Stimulated activated CD4-positive, alpha-beta T cell treated with anti-CD3 and anti-CD28 coated beads, Interleukin-15, amount 100 ng/mL, for 48 hours (primary cell): ENCODE results near the gene POLR3E.

Source experiments
- DNase-seq, 2 donors: peaks; one replicate each; pipeline ENCODE4 v3.0.0-alpha.2; 2020; ENCODE audit warnings: low read depth in 2 of 2

The POLR3E gene

DNA sequence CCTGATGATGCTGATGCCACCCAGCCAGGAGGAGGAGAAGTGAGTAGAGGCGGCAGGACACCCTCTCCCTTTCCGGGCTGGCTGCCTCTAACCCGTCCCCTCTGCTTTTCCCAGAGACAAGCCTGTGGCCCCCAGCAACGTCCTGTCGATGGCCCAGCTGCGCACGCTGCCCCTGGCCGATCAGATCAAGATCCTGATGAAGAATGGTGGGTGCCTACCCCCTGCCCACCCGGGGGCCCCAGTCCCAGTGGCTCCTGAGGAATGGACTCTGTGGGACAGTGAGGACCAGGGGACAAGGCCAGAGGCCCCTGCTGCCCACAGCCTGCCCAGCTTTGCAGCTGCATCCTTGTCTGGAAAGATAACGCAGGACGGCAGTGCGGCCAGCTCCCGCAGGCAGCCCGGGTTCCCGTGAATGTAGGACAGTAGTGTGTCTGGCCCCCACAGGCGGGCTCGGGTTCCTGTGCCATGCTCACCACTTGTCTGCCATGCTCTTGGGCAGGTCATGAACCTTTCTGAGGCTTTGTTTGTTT, 19.9 kb downstream of the POLR3E start:
- no peak for DNase-seq

DNA sequence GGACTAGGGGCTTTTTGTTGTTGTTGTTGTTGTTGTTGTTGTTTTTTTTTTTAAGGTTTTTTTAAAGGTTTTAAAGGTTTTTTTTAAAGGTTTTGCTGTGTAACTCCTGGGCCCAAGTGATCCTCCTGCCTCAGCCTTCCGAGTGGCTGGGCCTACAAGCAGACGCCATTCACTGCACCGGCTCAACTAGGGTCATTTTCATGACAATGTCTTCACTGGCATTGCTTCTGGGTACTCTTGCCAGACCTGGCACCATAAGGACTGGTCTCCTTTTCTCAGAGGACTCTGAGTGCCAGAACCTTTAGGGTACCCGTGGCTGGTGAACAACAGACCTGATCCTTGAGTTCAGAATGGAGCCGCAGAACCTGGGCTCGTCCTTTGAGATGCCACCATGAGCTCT, 20.4 kb downstream of the POLR3E start:
- no peak for DNase-seq

GRCh38 chr16:22318690-22319358, 21.6 kb downstream of the POLR3E start:
- DNase-seq: peak in 1 of 2 donors; percentile 54

DNA sequence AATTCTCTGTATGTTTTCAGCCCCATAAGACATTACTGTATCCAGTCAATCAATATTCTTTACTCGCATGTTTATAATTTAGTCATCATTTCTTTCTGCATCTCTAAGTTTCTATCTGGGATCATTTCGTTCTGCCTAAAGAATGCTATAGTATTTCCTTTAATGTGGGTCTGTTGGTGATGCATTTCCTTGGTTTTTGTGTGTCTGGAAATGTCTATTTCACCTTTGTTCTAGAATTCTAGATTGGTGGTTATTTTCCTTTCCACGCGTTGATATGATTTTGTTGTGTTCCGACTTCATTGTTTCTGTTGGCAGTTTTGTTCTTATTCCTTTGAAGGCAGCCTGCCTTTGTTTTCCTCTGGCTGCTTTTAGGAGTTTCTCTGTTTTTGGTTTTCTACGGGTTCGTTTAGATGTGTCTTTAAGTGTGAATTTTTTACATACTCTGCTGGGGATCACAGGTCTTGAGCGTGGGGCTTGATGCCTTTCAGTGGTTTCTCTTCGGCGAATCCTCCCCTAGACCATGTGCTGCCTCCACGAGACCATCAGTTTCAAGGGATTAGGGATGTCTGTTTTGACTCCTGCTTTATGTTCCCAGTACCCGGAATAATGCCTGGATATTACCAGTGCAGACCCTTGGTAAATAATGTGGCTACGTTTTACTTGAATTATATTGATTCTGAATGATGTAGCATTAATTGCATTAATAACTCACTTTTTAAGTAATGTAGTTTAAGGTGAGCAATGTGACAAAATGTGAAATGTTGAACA, 23.5 kb downstream of the POLR3E start:
- DNase-seq: no peak

DNA sequence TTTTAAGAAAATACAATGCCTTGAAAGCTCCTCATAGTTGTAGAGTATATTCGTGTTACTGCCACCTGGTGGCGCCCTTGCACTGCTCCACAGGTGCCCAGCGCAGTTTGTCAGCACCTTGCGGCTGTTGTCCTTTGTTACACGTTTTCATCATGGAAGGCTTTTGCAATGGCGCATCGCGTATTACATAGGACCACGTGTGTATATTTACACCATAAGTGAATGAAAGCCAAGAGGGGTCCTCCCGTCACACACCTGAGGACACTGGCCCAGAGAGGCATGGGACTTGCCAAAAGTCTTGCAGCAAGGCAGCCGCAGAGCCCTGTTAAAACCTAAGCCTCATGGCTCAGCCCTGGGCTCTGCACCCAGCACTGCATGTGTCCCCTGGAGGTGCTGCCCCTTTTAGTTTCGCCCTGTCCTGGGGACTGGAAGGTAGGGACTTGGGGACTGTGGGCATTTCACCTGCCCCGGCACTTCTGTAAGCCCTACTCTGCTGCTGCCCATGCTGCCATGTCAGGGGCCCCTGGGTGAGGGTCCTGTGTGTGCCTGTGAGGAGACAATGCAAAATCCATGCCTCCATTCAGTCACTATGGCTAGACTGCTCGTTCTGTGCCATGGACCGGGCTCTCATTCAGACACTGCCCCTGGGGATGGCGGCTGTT, 24.3 kb downstream of the POLR3E start:
- peak; percentile 50 to 52 for DNase-seq

DNA sequence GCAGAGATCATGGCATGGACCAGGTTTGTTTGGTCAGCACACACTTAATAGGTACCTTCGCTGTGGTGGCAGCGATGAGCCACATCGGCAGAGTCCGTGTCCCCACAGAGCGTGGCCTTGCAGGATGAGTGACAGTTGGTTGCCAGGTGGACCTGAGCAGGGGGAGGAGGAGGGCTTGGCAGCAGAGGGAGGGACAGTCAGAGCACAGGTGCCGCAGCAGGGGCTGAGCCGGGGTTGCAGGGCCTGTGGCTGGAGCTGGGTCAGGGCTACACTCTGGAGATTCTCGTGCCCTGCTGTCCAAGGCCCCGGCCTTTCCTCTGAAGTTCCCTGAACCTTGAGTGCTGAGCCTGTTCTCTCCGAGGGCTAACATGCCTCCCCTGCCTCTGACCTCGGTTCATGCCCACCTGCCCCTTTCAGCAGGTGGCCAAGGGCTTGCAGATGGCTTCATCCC, 24.8 kb downstream of the POLR3E start:
- no peak for DNase-seq

DNA sequence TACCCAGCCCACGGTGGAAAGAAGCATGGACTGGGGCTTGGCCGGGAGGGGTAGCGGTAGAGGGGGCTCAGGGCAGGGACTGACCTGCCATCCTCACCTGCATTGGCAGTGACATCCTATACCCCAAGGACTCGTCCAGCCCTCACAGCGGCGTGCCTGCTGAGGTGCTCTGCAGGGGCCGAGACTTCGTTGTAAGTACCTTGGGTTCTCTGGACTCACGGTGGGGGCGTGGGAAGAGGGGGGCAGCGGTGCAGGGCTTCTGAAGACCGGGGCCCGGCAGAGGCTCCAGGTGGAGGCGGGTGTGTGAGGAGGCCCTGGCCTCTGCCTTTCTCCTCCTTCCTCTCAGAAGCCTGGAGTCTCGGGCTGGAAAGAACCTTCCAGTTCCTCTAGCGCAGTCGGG, 25.5 kb downstream of the POLR3E start:
- no peak for DNase-seq

GRCh38 chr16:22323173-22323958, 26.2 kb downstream of the POLR3E start:
- DNase-seq: no peak

DNA sequence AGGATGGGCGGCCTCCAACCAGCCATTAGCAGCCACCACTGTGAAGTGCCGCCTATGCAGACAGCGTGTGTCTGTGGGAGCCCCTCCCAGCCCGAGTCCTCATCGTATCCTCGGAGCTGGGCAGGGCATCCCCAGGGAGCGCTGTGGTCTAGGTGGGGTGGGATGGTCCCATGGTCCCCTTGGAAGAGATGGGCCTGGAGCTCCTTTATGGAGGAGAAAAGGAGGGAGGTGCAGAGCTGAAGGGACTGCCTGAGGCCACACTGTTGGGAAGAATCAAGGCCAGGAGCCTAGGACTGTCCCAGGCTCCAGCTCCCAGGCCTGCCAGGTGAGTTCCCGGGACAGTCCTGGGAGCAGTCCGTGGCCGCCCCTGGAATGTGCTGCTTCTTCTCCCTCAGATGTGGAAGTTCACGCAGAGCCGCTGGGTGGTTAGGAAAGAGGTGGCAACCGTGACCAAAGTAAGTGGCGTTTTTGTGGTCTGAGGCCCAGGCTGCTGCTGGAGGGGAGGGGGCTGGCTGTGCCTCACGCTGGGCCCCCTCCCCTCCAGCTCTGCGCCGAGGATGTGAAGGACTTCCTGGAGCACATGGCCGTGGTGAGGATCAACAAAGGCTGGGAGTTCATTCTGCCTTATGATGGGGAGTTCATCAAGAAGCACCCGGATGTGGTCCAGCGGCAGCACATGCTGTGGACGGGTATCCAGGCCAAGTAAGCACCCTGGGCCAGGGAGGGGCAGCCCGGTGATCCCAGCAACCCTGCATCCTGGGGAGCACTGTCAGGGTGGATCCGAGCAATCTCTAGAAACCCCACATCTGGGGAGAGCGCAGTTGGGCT, 27.0 kb downstream of the POLR3E start:
- DNase-seq: no peak

DNA sequence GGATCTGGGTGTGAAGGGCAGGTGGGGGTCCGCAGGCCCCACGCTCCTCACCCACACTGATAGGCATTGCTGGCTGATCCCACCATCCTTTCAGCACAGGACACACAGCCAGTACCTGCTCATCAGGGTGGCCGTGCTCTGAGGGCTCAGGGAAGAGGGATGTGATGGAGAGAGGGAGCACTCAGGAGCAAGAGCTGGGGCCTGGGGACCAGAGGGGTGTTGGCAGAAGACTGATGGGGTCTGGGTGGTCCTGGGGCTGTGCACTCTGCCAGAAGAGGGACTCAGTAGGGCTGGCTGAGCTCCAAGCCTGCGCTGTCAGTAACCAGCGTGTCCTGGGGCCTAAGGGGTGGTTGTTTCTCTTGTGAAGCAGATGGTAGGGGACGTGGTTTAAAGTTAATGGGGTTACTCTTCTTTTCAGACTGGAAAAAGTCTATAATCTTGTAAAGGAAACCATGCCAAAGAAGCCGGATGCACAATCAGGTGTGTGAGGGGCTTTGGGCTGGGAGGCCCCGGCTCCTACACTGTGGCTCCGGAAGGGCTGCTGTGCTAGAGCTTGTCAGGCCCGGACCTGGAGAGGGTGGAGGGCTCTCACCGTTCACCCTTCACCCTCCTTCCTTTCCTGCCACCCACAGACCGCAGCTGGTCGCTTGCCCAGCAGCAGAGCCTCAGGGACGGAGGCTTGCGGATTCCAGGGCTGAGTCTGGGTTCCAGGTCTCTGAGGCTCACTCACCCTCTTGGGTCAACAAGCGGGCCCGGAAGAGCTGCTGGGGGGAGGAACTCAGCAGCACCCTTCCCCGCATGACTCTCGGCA, 27.8 kb downstream of the POLR3E start:
- no peak for DNase-seq

DNA sequence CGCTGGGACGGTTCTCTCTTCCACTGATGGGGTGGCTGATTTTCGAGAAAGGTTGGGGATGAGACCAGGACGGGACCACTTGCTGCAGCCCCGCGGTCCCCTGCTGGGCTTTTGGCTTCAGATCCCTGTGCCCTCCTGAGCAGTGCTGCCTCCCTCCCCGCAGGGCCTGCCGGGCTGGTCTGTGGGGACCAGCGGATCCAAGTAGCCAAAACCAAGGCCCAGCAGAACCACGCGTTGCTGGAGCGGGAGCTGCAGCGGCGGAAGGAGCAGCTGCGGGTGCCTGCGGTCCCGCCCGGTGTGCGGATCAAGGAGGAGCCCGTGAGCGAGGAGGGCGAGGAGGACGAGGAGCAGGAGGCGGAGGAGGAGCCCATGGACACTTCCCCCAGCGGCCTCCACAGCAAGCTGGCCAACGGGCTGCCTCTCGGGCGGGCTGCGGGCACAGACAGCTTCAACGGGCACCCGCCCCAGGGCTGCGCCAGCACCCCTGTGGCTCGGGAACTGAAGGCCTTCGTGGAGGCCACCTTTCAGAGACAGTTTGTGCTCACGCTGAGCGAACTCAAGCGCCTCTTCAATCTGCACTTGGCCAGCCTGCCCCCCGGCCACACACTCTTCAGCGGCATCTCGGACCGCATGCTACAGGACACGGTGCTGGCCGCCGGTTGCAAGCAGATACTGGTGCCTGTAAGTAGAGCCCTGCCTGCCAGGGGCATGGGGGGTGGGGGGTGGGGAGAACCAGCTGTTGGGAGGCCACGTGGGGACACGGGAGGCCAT, 28.6 kb downstream of the POLR3E start:
- DNase-seq: no peak

- DNase-seq: no peak
These were observed 29.1 kb downstream of the POLR3E start for GRCh38 chr16:22326369-22326652.

DNA sequence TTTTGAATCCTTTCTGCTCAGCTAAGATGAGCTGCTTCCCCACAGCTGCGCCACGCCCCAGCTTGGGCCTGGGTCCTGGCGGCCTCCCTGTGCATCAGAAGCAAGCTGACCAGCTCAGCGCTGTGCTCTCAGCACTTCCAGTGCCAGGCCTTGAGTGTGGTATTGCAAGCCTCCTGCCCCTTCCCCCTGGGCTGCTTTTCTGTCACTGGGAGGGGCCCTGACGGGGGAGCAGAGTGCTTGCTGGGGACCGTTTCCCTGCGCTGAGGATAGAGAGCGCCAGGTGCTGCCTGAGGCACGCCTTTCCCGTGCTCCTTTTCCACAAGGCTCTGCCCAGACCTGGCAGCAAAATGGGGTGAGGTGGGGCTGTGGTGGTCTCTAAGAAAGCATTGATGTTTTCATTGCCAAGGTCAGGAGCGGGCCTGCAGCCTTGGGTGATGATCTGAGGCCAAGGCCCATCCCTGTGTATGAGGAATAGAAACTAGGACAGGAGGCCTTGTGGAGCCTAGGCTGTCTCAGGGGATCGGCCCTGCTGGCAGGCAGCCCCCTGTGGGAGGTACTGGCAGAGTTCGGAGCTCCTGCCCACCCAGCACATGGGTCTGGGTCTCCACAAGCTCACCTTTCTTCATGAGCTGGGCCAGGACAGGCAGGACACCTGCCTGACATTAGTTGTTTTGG, 29.7 kb downstream of the POLR3E start:
- no peak for DNase-seq

GRCh38 chr16:22327446-22327775, 30.2 kb downstream of the POLR3E start:
- DNase-seq: no peak

DNA sequence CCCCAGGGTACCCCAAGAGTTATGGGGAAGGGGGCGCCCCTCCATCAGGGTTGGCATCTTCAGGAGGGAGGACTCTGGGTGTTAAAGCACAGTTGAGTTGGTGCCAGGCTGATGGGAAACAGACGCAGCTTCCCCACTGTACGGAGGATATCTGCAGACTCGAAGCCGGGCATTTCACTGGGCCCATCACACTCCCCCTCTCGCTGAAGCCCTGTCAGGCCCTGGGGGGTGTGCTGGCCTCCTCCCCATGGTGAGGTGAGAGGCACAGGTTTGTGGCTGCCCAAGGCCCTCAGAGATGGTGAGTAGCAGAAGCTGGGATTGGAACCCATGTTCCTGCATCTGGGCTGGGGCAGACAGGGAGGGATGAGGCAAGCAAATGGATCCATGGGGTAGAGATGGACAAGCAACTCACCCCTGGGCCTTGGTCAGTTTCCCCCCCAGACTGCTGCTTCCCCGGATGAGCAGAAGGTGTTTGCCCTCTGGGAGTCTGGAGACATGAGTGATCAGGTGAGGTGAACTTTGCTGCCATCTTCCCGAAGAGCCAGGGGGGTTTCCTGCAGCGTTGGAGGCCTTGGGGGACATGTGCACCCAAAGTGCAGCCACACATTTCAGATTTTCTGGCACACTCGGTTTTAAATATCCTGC, 31.0 kb downstream of the POLR3E start:
- no peak for DNase-seq

- DNase-seq: no peak
These were observed 32.0 kb downstream of the POLR3E start for GRCh38 chr16:22329199-22329695.

DNA sequence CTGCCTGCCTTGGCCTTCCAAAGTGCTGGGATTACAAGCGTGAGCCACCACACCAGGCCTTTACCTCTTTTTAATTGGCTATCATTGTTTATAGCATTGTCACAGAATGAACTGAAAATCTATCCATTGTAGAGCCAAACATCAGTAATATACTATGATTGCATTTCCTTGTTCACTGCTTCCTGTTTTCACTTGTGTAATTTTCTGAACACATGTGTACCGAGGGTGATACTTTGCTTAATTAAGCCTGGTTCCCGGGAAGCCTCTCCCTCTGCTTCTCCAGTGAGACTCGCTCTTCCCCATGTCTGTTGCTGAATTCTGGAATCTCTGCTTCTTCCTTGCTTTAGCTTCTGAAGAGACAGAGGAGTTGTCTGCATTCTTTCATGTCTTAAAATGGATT, 33.1 kb downstream of the POLR3E start:
- no peak for DNase-seq

DNA sequence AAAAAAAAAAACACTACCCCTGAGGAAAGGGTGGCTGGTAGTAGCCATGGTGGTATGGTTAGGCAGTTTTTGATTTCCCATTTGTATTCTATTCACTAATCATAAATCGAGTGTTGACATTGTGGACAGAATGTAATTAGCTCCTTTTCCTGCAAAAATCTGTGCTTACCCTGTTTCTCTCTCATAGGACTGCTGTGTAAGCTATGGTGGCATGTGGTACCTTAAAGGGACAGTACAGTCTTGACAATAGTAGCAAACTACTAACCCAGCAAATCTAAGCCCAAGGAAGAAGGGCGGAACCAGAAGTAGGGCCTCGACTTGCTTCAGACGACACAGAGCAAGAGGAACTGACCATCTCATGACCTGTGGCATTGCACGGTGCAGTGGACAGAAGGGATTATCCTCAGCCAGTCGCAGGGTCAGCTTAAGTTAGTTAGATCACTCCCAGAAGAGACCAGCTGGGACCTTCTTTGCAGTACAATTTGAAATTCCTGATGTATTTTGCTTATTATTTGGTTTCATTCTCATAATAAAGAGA, 36.3 kb downstream of the POLR3E start:
- no peak for DNase-seq
